HepG2 (cell line): Measurements from ENCODE around the gene PDZD7. TPM values are rescaled to one million over a fixed set of nuclear protein-coding genes. Genes with fewer than 3 reads are reported as not detected.
A peak's percentile ranks its signal among the peaks of the same experiment; 100 is the strongest.

Source experiments
- GZF1 ChIP-seq: sonication (generic); formaldehyde crosslinking; IDR thresholded peaks from 2 replicates; pipeline ENCODE4 v1.5.1; 2020; ENCODE audit warnings: mild to moderate bottlenecking, missing genetic modification reagents
- IKZF4 ChIP-seq: sonication (generic); formaldehyde crosslinking; IDR thresholded peaks from 2 replicates; pipeline ENCODE4 v1.5.1; 2020; ENCODE audit warnings: borderline replicate concordance, mild to moderate bottlenecking, low read depth, missing genetic modification reagents; ENCODE audit errors: not compliant biosample characterization
- KDM5B ChIP-seq: sonication (generic); formaldehyde crosslinking; IDR thresholded peaks from 2 replicates; pipeline ENCODE4 v1.4.0; 2020; ENCODE audit warnings: missing genetic modification reagents, mild to moderate bottlenecking, borderline replicate concordance
- REXO4 ChIP-seq: sonication (generic); formaldehyde crosslinking; IDR thresholded peaks from 2 replicates; pipeline ENCODE4 v1.8.0; 2022; ENCODE audit warnings: missing genetic modification reagents, mild to moderate bottlenecking, borderline replicate concordance
- ZBTB8A ChIP-seq: sonication (generic); formaldehyde crosslinking; IDR thresholded peaks from 2 replicates; pipeline ENCODE4 v1.4.0; 2020; ENCODE audit warnings: mild to moderate bottlenecking, low read depth, missing genetic modification reagents, borderline replicate concordance
- ZC3H4 ChIP-seq: sonication (generic); formaldehyde crosslinking; IDR thresholded peaks from 2 replicates; pipeline ENCODE4 v1.4.0; 2020; ENCODE audit warnings: missing genetic modification reagents, borderline replicate concordance
- ZFP1 ChIP-seq: IDR thresholded peaks from 2 replicates; pipeline ENCODE4 v1.6.1; 2016
- ZKSCAN5 ChIP-seq: sonication (generic); formaldehyde crosslinking; IDR thresholded peaks from 2 replicates; pipeline ENCODE4 v1.5.1; 2020; ENCODE audit warnings: mild to moderate bottlenecking, missing genetic modification reagents
- ZNF605 ChIP-seq: sonication (generic); formaldehyde crosslinking; IDR thresholded peaks from 2 replicates; pipeline ENCODE4 v1.8.0; 2022; ENCODE audit warnings: mild to moderate bottlenecking, missing genetic modification reagents
- ZNF749 ChIP-seq: sonication (generic); formaldehyde crosslinking; IDR thresholded peaks from 2 replicates; pipeline ENCODE4 v1.8.0; 2022; ENCODE audit warnings: mild to moderate bottlenecking, missing genetic modification reagents, moderate library complexity, borderline replicate concordance
- ZNF775 ChIP-seq: sonication (generic); formaldehyde crosslinking; IDR thresholded peaks from 2 replicates; pipeline ENCODE4 v1.4.0; 2020; ENCODE audit warnings: missing genetic modification reagents, mild to moderate bottlenecking, moderate library complexity, borderline replicate concordance
- ZNF781 ChIP-seq: sonication (generic); formaldehyde crosslinking; IDR thresholded peaks from 2 replicates; pipeline ENCODE4 v1.5.1; 2020; ENCODE audit warnings: borderline replicate concordance, mild to moderate bottlenecking, missing genetic modification reagents; ENCODE audit errors: not compliant biosample characterization
- ZNF788 ChIP-seq: sonication (generic); formaldehyde crosslinking; IDR thresholded peaks from 2 replicates; pipeline ENCODE4 v1.5.0; 2020; ENCODE audit warnings: mild to moderate bottlenecking, missing genetic modification reagents, borderline replicate concordance
- ZSCAN29 ChIP-seq: sonication (generic); formaldehyde crosslinking; conservative IDR thresholded peaks from 2 replicates; pipeline ENCODE4 v1.4.0; 2020; ENCODE audit warnings: mild to moderate bottlenecking, missing genetic modification reagents
- ZZZ3 ChIP-seq: sonication (generic); formaldehyde crosslinking; IDR thresholded peaks from 2 replicates; pipeline ENCODE4 v1.4.0; 2020; ENCODE audit warnings: missing genetic modification reagents, mild to moderate bottlenecking, borderline replicate concordance
- polyA plus RNA-seq, 8 experiments: library from polyadenylated mRNA; depleted of rRNA in 3 of 8; stranded (reverse) in 7 of 8; unstranded in 1 of 8; fragments of >200 nt; fragmentation: Illumina TruSeq in 4 of 8; extraction: Trizol in 4 of 8; gene quantifications; 2 replicates each; pipeline versions ENCODE4 v1.2.1 to v1.2.3, GENCODE V29; 2011 to 2016; ENCODE audit warnings: low read depth in 4 of 8, missing spikeins in 1 of 8, mixed read lengths in 1 of 8; ENCODE audit not compliant: insufficient read depth in 1 of 8
- total RNA-seq, 5 experiments: library from RNA; depleted of rRNA; stranded (reverse); fragments of >200 nt; fragmentation: Illumina TruSeq; extraction: Trizol; gene quantifications; 2 replicates each; pipeline ENCODE4 v1.2.3, GENCODE V29; 2016; ENCODE audit warnings: low read depth in 1 of 5
- TF ChIP-seq, protein P1 (sequence below): sonication (generic); formaldehyde crosslinking; IDR thresholded peaks from 2 replicates; pipeline ENCODE4 v1.5.0; 2020; ENCODE audit warnings: mild to moderate bottlenecking, missing genetic modification reagents, borderline replicate concordance
- TF ChIP-seq, protein P2 (sequence below): sonication (generic); formaldehyde crosslinking; IDR thresholded peaks from 2 replicates; pipeline ENCODE4 v1.4.0; 2020; ENCODE audit warnings: mild to moderate bottlenecking, low read depth, missing genetic modification reagents
- TF ChIP-seq, protein P3 (sequence below): sonication (generic); formaldehyde crosslinking; IDR thresholded peaks from 2 replicates; pipeline ENCODE4 v1.4.0; 2020; ENCODE audit warnings: missing genetic modification reagents
- TF ChIP-seq, protein P4 (sequence below): sonication (generic); formaldehyde crosslinking; IDR thresholded peaks from 2 replicates; pipeline ENCODE4 v1.4.0; 2020; ENCODE audit warnings: missing genetic modification reagents, mild to moderate bottlenecking, borderline replicate concordance

The PDZD7 gene
- total and polyA plus RNA-seq, 2 of the 13 experiments (the other 11 are each of a cell fraction or from before 2014, with no cell fraction given): 0.58 to 0.73 TPM

DNA sequence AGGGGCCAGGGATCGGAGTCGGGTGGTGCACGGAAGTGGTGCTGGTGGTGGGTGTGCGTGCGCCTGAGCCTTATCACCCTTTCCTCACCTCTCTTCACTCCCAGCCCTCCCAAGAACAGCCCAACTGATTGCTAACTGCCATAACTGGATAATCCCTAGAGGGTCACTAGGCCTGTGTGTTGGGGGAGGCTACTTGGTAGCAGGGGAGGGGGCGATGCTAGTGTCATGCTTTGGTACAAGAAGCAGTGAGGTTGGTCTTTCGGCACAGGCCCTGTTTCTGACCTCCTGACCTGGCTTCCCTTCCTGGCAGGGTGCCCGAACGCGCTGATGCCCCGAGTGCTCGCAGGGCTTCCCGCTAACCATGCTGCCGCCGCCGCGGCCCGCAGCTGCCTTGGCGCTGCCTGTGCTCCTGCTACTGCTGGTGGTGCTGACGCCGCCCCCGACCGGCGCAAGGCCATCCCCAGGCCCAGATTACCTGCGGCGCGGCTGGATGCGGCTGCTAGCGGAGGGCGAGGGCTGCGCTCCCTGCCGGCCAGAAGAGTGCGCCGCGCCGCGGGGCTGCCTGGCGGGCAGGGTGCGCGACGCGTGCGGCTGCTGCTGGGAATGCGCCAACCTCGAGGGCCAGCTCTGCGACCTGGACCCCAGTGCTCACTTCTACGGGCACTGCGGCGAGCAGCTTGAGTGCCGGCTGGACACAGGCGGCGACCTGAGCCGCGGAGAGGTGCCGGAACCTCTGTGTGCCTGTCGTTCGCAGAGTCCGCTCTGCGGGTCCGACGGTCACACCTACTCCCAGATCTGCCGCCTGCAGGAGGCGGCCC is 31.5 kb upstream of the PDZD7 start (continued):
- TF ChIP-seq, protein P1, sequence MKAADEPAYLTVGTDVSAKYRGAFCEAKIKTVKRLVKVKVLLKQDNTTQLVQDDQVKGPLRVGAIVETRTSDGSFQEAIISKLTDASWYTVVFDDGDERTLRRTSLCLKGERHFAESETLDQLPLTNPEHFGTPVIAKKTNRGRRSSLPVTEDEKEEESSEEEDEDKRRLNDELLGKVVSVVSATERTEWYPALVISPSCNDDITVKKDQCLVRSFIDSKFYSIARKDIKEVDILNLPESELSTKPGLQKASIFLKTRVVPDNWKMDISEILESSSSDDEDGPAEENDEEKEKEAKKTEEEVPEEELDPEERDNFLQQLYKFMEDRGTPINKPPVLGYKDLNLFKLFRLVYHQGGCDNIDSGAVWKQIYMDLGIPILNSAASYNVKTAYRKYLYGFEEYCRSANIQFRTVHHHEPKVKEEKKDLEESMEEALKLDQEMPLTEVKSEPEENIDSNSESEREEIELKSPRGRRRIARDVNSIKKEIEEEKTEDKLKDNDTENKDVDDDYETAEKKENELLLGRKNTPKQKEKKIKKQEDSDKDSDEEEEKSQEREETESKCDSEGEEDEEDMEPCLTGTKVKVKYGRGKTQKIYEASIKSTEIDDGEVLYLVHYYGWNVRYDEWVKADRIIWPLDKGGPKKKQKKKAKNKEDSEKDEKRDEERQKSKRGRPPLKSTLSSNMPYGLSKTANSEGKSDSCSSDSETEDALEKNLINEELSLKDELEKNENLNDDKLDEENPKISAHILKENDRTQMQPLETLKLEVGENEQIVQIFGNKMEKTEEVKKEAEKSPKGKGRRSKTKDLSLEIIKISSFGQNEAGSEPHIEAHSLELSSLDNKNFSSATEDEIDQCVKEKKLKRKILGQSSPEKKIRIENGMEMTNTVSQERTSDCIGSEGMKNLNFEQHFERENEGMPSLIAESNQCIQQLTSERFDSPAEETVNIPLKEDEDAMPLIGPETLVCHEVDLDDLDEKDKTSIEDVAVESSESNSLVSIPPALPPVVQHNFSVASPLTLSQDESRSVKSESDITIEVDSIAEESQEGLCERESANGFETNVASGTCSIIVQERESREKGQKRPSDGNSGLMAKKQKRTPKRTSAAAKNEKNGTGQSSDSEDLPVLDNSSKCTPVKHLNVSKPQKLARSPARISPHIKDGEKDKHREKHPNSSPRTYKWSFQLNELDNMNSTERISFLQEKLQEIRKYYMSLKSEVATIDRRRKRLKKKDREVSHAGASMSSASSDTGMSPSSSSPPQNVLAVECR (CRISPR knock-in tag): peak; percentile 91
- TF ChIP-seq REXO4 (CRISPR knock-in tag) (0 out of 2 replicates have a peak, but pooled peaks have one; percentile 53), GZF1 (peak; percentile 77), KDM5B (peak; percentile 64; the same call in 1 of the 2 replicates), ZNF605 (peak; percentile 20; the same call in 1 of the 2 replicates), ZNF781 (CRISPR knock-in tag) (peak; percentile 39), ZFP1 (CRISPR knock-in tag) (no peak), ZKSCAN5 (no peak), ZNF775 (no peak), ZZZ3 (no peak; the same call in 1 of the 2 replicates), ZSCAN29 (CRISPR knock-in tag) (0 out of 2 replicates have a peak, but pooled peaks have one; percentile 66), ZBTB8A (CRISPR knock-in tag) (no peak), IKZF4 (CRISPR knock-in tag) (peak; percentile 90), ZNF749 (peak; percentile 95; the same call in 1 of the 2 replicates), ZNF788 (CRISPR knock-in tag) (peak; percentile 93), ZC3H4 (peak; percentile 80; the same call in 1 of the 2 replicates)
- TF ChIP-seq, protein P2, sequence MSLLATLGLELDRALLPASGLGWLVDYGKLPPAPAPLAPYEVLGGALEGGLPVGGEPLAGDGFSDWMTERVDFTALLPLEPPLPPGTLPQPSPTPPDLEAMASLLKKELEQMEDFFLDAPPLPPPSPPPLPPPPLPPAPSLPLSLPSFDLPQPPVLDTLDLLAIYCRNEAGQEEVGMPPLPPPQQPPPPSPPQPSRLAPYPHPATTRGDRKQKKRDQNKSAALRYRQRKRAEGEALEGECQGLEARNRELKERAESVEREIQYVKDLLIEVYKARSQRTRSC (CRISPR knock-in tag): peak; percentile 96; the same call in 1 of the 2 replicates
- TF ChIP-seq, protein P3, sequence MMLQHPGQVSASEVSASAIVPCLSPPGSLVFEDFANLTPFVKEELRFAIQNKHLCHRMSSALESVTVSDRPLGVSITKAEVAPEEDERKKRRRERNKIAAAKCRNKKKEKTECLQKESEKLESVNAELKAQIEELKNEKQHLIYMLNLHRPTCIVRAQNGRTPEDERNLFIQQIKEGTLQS (CRISPR knock-in tag): peak; percentile 45
- TF ChIP-seq, protein P4, sequence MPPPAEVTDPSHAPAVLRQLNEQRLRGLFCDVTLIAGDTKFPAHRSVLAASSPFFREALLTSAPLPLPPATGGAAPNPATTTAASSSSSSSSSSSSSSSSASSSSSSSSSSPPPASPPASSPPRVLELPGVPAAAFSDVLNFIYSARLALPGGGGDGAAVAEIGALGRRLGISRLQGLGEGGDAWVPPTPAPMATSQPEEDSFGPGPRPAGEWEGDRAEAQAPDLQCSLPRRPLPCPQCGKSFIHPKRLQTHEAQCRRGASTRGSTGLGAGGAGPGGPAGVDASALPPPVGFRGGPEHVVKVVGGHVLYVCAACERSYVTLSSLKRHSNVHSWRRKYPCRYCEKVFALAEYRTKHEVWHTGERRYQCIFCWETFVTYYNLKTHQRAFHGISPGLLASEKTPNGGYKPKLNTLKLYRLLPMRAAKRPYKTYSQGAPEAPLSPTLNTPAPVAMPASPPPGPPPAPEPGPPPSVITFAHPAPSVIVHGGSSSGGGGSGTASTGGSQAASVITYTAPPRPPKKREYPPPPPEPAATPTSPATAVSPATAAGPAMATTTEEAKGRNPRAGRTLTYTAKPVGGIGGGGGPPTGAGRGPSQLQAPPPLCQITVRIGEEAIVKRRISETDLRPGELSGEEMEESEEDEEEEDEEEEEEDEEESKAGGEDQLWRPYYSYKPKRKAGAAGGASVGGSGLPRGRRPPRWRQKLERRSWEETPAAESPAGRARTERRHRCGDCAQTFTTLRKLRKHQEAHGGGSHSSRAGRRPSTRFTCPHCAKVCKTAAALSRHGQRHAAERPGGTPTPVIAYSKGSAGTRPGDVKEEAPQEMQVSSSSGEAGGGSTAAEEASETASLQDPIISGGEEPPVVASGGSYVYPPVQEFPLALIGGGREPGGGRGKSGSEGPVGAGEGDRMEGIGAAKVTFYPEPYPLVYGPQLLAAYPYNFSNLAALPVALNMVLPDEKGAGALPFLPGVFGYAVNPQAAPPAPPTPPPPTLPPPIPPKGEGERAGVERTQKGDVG (CRISPR knock-in tag): no peak
